Kidney glomerular epithelial cell (primary cell): Measurements from ENCODE around the gene MAPK11.

Experiments
- DNase-seq: peaks from one replicate; lab custom pipeline; 2025; lab: John Stamatoyannopoulos, UW

MAPK11 gene

GRCh38 chr22:50307890-50308596 is 37.9 kb upstream of the MAPK11 start:
- no peak for DNase-seq

GRCh38 chr22:50306753-50307749 is 36.9 kb upstream of the MAPK11 start, which contains the start of gene PLXNB2:
TSS of gene PLXNB2 (minus strand) at chr22:50307646. CDS start at chr22:50290584, 17,062 bp downstream.
- no peak for DNase-seq

DNA sequence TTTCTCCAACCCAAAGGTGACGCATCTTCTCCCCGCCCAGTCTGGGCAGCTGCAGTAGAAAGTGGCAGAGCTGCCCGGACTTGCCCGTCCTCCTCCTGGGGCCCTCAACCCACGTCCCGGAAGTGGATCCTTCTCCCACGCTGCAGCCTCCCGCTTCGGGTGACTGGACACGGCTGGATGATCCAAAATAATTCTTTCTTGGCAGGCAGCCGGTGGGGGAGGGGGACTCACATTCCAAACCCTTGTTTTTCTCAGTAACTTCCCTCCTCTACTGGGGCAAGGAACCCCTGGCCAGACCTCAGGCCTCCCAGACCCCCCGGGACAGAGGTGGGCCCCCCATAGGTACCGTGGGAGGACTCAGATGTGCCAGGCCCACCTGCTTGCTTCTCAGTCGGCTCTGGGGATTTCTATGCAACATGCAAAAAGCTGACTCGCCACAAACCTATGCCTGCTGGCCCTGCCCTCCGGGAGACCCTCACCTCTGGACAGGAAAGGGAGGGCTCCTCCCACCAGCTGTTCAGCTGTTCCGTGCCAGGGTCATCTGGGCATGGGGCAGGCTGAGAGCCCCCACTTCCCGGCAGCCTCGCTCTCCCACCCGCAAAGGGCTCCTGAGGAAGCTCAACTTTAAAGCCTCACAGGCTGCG is 35.9 kb upstream of the MAPK11 start:
- DNase-seq = peak; percentile 97

GRCh38 chr22:50305393-50305922 is 35.3 kb upstream of the MAPK11 start:
- DNase-seq = no peak

DNA sequence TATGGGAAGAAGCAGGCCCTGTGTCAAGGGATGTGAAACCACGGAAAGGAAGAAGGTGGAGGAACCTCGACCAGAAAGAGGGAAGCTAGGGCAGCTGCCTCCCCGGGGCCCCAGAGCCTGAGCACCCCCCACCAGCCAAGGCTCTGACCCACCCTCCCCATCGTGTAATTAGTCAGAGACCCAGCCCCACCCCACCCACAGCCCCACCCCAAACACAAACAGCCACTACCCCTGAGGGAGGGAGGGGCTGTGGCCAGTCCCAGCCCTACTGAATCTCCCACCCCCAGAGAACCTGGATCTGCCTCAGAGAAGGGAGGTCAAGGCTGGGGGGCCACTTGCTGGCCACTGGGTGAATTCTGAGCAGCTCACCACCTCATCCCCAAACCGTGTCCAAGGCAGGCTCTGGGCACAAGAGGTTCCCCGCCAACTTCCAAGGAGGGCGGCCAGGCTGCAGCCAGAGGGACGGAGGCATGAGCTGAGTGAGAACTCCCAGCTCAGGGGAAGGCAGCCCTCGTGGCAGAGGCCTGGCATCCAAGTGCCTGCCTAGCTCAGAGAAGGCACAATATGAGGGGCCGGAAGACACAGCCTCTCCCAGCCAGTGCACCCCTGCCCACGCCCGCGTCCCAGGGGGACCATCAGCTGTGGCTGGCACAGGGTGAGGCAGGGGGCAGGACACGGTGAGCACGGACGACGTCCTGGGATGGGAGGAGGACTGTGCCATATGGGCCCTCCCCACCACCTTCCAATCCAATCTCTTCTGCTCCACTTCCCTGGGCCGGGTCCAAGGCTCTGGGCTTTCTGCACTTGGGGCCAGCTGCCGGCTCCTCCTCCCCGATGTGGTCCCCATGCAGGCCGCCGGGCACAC is 34.6 kb upstream of the MAPK11 start:
- DNase-seq = no peak

GRCh38 chr22:50303848-50304527 is 33.8 kb upstream of the MAPK11 start:
- peak; percentile 54 for DNase-seq

DNA sequence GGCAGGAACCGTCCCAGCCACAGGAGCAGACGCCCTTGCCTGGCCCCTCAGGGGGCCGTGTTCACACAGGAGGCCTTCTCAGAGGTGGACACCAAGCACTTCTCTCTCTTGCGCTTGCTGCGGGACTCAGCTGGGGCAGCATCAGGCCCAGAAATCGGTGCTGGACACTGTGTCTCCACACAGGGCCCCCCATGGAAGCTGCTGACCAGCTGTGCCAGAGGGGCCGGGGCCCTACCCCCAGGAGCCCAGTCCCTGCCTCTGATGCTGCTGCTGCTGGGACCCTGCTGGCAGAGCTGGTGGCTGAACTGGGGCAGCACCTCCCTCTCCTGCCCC is 33.3 kb upstream of the MAPK11 start:
- DNase-seq = no peak

DNA sequence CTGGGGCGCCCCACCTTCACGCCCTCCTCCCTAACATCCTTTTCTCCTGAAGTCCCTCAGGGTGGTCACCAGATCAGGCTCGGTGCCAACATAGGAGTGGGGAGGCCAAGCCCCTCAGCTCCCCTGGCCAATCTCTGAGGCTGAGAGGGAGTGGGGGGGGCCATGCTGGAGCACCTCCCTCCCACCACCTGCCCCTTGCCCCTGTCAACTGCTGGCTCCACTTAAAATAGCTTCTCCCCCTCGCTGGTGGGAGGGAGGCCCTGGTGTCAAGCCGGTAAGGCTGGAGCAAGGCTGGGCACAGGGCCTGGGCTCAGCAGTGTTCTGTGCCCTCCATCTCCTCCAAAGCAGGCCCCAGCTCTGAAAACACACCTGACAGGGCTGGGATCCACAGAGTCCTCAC is 32.4 kb upstream of the MAPK11 start:
- no peak for DNase-seq

DNA sequence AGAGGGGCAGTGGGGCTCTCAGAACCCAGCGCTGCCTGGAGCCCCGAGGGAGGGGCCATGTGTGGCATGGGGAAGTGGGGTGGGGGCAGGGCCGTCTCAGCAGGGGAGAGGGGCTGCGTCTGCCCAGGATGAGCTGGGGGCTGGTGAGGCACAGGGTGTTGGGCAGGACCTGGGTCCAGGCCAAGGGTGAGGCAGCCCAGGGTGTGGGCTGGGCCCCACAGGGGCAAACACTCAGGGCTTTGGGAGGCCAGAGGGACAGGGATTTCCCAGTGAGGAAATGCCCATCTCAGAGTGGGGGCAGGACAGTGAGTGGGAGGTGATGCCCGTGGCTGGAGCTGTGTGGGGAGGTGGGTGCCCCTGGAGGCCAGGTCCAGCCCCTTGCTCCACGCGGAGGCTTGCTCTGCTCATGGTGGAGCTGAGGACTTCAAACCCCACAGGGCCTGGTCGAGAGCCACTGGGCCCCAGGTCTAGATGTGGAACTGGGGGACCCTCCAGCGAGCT is 31.9 kb upstream of the MAPK11 start:
- peak; percentile 44 for DNase-seq

- DNase-seq = no peak
These were observed 31.4 kb upstream of the MAPK11 start for GRCh38 chr22:50301581-50301991.

GRCh38 chr22:50300620-50301257 is 30.6 kb upstream of the MAPK11 start:
- no peak for DNase-seq

GRCh38 chr22:50299785-50300619 is 29.8 kb upstream of the MAPK11 start:
- DNase-seq = no peak

- DNase-seq = no peak
These were observed 29.0 kb upstream of the MAPK11 start for GRCh38 chr22:50298937-50299784.

GRCh38 chr22:50298266-50298637 is 28.1 kb upstream of the MAPK11 start:
- no peak for DNase-seq

DNA sequence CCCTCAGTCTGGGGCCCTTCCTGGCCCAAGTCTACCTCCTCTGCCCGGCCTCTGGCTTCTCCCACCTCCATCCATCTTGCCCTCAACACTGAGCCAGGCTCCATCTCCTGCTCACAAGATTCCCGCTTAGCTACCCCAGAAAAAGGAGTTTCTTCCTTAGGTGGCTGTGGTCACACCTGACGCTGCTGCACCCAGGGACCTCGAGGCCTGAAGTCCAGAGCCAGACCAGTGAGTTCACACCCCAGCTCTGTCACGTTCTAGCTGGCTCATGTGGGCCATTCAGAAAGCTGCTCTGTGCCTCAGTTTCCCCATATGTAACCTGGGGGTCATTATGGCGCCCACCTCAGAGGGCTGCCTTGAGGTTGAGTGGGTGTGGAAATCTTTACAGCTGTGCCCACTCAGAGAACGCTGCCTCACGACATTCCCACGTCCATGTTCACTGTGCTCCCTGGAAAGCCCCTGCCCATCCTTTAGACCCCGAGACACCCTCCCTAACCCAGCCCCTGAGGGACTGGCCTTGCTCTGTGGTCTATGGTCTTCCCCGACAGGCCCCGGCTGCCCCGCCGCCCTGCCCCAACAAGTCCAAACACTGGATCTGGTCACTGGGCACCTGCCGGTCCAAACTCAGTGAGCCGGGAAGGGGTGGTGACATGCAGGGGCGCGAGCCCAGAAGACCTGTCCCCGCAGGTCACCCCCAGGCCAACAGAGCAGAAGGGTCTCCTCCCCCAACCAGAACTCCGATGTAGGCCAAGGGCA is 27.5 kb upstream of the MAPK11 start:
- DNase-seq = no peak

DNA sequence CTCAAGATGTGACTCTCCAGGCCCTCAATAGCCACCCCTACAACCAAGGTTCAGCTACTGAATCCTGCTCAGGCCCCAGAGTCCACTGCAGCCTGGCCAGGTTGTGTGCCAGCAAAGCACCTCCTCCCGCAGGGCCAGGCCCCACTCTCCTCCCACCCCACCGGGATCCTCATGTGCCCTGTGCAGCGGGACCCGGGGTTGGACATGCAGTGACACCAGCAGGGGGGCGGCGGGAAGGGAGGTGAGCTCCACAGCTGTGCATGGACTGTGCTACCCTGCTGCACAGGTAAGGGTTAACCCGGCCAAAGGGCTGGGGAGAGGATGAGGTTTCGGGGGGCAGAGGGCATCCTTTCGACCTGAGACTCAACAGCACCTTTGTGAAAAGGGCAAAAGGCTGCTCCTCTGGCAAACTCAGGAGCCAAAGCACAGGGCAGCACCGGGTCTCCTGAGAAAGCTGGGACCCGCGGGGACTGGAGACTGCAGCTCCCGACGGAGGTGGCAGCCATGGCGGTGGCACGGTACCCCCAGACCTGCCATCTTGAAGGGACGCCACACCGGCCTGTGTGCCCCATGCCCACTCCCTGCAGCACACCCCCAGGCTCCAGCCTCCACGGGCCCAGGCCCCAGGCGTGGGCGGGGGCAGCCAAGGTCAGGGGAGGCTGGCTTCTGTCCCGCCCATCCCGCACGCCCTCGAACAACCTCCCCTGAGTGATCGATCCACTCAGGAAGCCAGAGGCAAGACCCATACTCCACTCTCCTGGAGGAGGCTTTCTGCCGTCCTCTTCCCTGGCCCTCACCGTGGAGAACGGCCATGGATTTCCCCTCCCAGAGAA is 26.7 kb upstream of the MAPK11 start:
- no peak for DNase-seq

DNA sequence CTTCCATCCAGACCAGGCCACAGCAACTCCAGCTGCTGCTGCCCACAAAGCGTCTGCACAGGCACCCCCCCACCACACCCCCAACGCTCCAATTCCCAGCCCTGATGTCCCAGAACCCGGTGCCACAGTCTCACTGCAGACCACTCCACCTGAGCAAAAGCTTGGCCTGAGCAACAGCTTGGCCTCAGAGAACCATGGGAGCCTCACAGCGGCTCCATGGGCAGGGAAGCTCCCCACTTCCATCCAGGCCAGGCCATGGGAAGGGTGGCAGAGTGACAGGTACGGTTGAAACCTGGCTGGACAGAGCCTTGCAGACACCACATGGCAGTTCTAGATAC is 24.1 kb upstream of the MAPK11 start:
- no peak for DNase-seq
